A549 (cell line): ENCODE data around the gene NLRC5. TPM values are rescaled to one million over a fixed set of nuclear protein-coding genes. Genes with fewer than 3 reads are reported as not detected.
"Not testable (repeated sequence)": the region's sequence is repeated elsewhere in the genome, so short reads cannot be mapped to it uniquely, and the experiment has no call there.

Experiments used
- ATAC-seq, 2 experiments: fragments of 200-7000 bp in 1 of 2; fragments of >200 bp in 1 of 2; cut with Nextera tagmentation in 1 of 2; cut with Tn5 transposase in 1 of 2; 3 replicates each; pipeline versions ENCODE4 v1.8.0 to v1.9.1; 2018 to 2020; ENCODE audit warnings: mild to moderate bottlenecking in 1 of 2, moderate library complexity in 1 of 2
- CTCF ChIA-PET: fragments of 300-600 bp; sonication (Branson Sonifier 250); formaldehyde crosslinking; extraction: SDS; loops from one replicate; lab custom pipeline; 2021; ENCODE audit warnings: antibody characterized with exemption, inconsistent platforms; lab: Yijun Ruan, JAX
- POLR2A ChIA-PET: fragments of 350-600 bp; formaldehyde crosslinking; extraction: SDS; loops from one replicate; lab custom pipeline; 2021; ENCODE audit warnings: antibody characterized with exemption, inconsistent platforms; lab: Yijun Ruan, JAX
- DNase-seq, 2 experiments: peaks; one replicate each; pipeline versions ENCODE4 v3.0.0 to v3.0.0-alpha.2; 2011 to 2016; ENCODE audit warnings: low read depth in 1 of 2, low spot score in 1 of 2
- FAIRE-seq: peaks from 2 replicates; lab custom pipeline; 2011; peaks lifted over from hg19 to GRCh38; lab: Jason Lieb, UNC
- H3K27ac ChIP-seq, 2 experiments: fragments of >200 bp; sonication (Bioruptor Twin); formaldehyde crosslinking; 3 replicates each; pipeline ENCODE4 v1.5.1; 2016 to 2017
- H3K4me1 ChIP-seq: fragments of >200 bp; sonication (Bioruptor Twin); formaldehyde crosslinking; 3 replicates; pipeline ENCODE4 v1.6.1; 2016
- H3K4me2 ChIP-seq: fragments of >200 bp; sonication (Bioruptor Twin); formaldehyde crosslinking; 3 replicates; pipeline ENCODE4 v1.6.1; 2016
- H3K4me3 ChIP-seq: fragments of >200 bp; sonication (Bioruptor Twin); formaldehyde crosslinking; 3 replicates; pipeline ENCODE4 v1.5.1; 2016
- H3K9me3 ChIP-seq: fragments of >200 bp; sonication (Bioruptor Twin); formaldehyde crosslinking; 3 replicates; pipeline ENCODE4 v1.6.1; 2016
- BHLHE40 ChIP-seq: IDR thresholded peaks from 2 replicates; pipeline ENCODE4 v1.6.1; 2012; ENCODE audit warnings: low read depth, low read length, inconsistent platforms
- CBX8 ChIP-seq: fragments of 200-600 bp; sonication (generic); IDR thresholded peaks from 2 replicates; pipeline ENCODE4 v1.6.1; 2016
- CEBPB ChIP-seq, 2 experiments: fragments of >200 bp in 1 of 2; sonication (Bioruptor Twin) in 1 of 2; formaldehyde crosslinking in 1 of 2; IDR thresholded peaks; 2 replicates each; pipeline ENCODE4 v1.6.1; 2012 to 2016
- CHD4 ChIP-seq: fragments of 200-600 bp; sonication (generic); IDR thresholded peaks from 2 replicates; pipeline ENCODE4 v1.6.1; 2016; ENCODE audit warnings: antibody characterized with exemption, mild to moderate bottlenecking, borderline replicate concordance
- EHF ChIP-seq: fragments of 250-450 bp; sonication (Bioruptor Pico); IDR thresholded peaks from 2 replicates; pipeline ENCODE4 v1.5.0; 2020; ENCODE audit warnings: mild to moderate bottlenecking
- FOSB ChIP-seq: fragments of 250-450 bp; sonication (Bioruptor Pico); IDR thresholded peaks from 2 replicates; pipeline ENCODE4 v1.5.0; 2020; ENCODE audit warnings: mild to moderate bottlenecking, moderate library complexity
- HDAC2 ChIP-seq: fragments of 200-600 bp; sonication (generic); IDR thresholded peaks from 2 replicates; pipeline ENCODE4 v1.6.1; 2016
- HEYL ChIP-seq: fragments of 250-450 bp; sonication (Bioruptor Pico); IDR thresholded peaks from 2 replicates; pipeline ENCODE4 v1.8.0; 2021; ENCODE audit warnings: mild to moderate bottlenecking, moderate library complexity
- KDM5A ChIP-seq: fragments of 200-600 bp; sonication (generic); IDR thresholded peaks from 2 replicates; pipeline ENCODE4 v1.6.1; 2016; ENCODE audit warnings: antibody characterized with exemption, mild to moderate bottlenecking
- MAFK ChIP-seq: fragments of 450-650 bp; IDR thresholded peaks from 2 replicates; pipeline ENCODE4 v1.6.1; 2014; ENCODE audit not compliant: partially characterized antibody
- NPAS2 ChIP-seq: fragments of 250-450 bp; sonication (Bioruptor Pico); IDR thresholded peaks from 2 replicates; pipeline ENCODE4 v1.8.0; 2022; ENCODE audit warnings: mild to moderate bottlenecking, moderate library complexity, borderline replicate concordance
- RARB ChIP-seq: fragments of 250-450 bp; sonication (Bioruptor Pico); IDR thresholded peaks from 2 replicates; pipeline ENCODE4 v1.8.0; 2021; ENCODE audit warnings: mild to moderate bottlenecking, moderate library complexity
- SMC3 ChIP-seq: fragments of >200 bp; sonication (Bioruptor Twin); formaldehyde crosslinking; IDR thresholded peaks from 3 replicates; pipeline ENCODE4 v1.6.1; 2018; ENCODE audit warnings: inconsistent platforms
- SREBF2 ChIP-seq: fragments of 450-650 bp; IDR thresholded peaks from 2 replicates; pipeline ENCODE4 v1.6.1; 2014; ENCODE audit warnings: mild to moderate bottlenecking, moderate library complexity
- TP53 ChIP-seq: fragments of 250-450 bp; sonication (Bioruptor Pico); IDR thresholded peaks from 2 replicates; pipeline ENCODE4 v1.5.0; 2021; ENCODE audit warnings: mild to moderate bottlenecking, moderate library complexity
- ZSCAN20 ChIP-seq: fragments of 250-450 bp; sonication (Bioruptor Pico); IDR thresholded peaks from 2 replicates; pipeline ENCODE4 v1.8.0; 2022; ENCODE audit warnings: mild to moderate bottlenecking, moderate library complexity
- WGBS: methylation state at CpG from one replicate; pipeline ENCODE4 v1.1.6; 2017; ENCODE audit errors: missing lambda C conversion rate; 5-methylcytosine and 5-hydroxymethylcytosine counted together
- polyA plus RNA-seq, 4 experiments: library from polyadenylated mRNA; depleted of rRNA in 3 of 4; stranded (reverse); fragments of >200 nt; fragmentation: RNase III in 1 of 4; extraction: RNeasy Plus Mini Kit Qiagen cat#74134 plus additional on column Dnase treatment in 1 of 4; gene quantifications; 2 replicates in 3 of 4; 3 replicates in 1 of 4; pipeline ENCODE4 v1.2.3, GENCODE V29; 2011 to 2017
- TF ChIP-seq, protein P1 (sequence below): fragments of >200 bp; sonication (Bioruptor Twin); formaldehyde crosslinking; IDR thresholded peaks from 2 replicates; pipeline ENCODE4 v1.6.1; 2016
- TF ChIP-seq, protein P2 (sequence below): fragments of >200 bp; sonication (Bioruptor Twin); formaldehyde crosslinking; IDR thresholded peaks from 3 replicates; pipeline ENCODE4 v1.5.1; 2016
- TF ChIP-seq, protein P3 (sequence below): fragments of 450-650 bp; IDR thresholded peaks from 2 replicates; pipeline ENCODE4 v1.6.1; 2014; ENCODE audit warnings: antibody characterized with exemption
- TF ChIP-seq, protein P4 (sequence below): fragments of 150-350 bp; IDR thresholded peaks from 2 replicates; pipeline ENCODE4 v1.6.1; 2014; ENCODE audit warnings: low read depth, mild to moderate bottlenecking, low read length

NLRC5 gene
- polyA plus RNA-seq, 2 of the 4 experiments (the other 2 are of a cell fraction), result 2.5 to 3.6 TPM

DNA sequence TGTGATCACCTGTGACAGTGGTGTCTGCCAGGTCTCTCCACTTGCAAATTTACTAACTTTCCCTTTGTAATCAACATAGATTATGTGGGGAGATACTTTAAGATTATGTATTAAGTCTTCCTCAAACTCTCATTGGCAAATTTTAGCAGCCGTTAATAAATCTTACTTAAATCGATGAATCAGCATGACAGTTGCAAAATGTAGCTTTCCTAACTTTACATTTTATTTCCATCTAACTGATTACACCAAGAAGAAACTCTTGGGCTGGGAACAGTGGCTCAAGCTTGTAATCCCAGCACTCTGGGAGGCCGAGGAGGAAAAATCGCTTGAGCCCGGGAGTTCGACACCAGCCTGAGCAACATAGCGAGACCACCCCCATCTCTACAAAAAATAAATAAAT, 79.7 kb downstream of the NLRC5 start:
- TF ChIP-seq EHF (CRISPR knock-in tag) (no peak), MAFK (peak; percentile 84)
- TF ChIP-seq, all 56 proteins: peak for 1
- no peaks in the 10 kb centered on the region for H3K9me3 ChIP-seq
- ChIA-PET CTCF (interaction anchor here (1.0 to 2.2 kb wide), 4 partner anchors 13 to 348 kb away, joined by 3 to 14 read pairs (median 4); partner anchors contain the start of gene CPNE2), POLR2A (no interaction called here)
- H3K27ac ChIP-seq, result no peak overlapping the region
- WGBS, result 93% methylated on average over 7 of the region's 7 CpGs
- H3K4me1 ChIP-seq, result peaks cover 18% of the 10 kb centered on the region
- DNase-seq, result no peak
- FAIRE-seq, result no peak
- H3K4me2 ChIP-seq, result no peak overlapping the region
- H3K4me3 ChIP-seq, result no peak overlapping the region
- no peak for ATAC-seq

DNA sequence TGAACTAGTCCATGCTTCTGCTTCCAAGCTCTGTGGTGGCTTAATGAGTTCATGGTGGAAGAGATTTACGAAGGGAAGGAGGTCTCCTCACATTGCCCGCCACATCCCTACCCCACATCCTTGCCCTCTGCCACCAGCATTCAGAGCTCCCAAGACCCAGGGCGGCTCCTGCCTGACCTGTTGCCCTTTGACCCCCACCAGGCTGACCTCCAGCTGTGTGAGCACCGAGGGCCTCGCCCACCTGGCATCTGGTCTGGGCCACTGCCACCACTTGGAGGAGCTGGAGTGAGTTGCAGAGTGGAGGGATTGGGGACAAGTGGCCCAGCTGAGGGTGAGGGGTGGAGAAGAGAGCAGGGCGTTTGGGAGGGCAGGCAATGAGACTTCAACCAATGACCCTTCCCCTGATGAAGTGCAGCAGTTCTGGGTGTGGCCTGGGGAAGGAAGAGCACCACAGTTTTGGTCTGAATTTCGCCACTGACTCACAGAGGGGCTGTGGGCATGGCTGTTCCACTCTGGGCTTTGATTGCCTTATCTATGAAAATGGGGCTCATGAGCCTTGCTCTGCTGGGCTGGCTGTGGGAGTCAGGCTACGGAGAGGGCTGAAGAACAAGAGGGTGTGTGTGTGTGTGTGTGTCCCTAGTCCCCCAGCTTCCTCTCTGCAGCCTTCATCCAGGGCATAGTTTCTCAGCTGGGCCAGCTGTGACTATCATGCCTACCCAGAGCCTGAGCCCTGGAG, 80.4 kb downstream of the NLRC5 start:
- WGBS, result 57% methylated on average over 8 of the region's 8 CpGs
- ChIA-PET CTCF (interaction anchor here (0.5 to 2.2 kb wide), 8 partner anchors 12 to 504 kb away, joined by 3 to 14 read pairs (median 4); partner anchors contain the start of gene CPNE2), POLR2A (no interaction called here)
- H3K9me3 ChIP-seq, result no peaks in the 10 kb centered on the region
- no peak overlapping the region for H3K4me2 ChIP-seq
- no peak overlapping the region for H3K27ac ChIP-seq
- no peak for FAIRE-seq
- H3K4me3 ChIP-seq, result no peak overlapping the region
- no peak for DNase-seq
- no peak for ATAC-seq
- TF ChIP-seq TP53 (CRISPR knock-in tag), result no peak
- no peak for TF ChIP-seq RARB (CRISPR knock-in tag)
- TF ChIP-seq CEBPB (IDR thresholded peaks at IDR 0.05), result no peak
- TF ChIP-seq KDM5A, result no peak
- no peak for TF ChIP-seq CBX8
- TF ChIP-seq, protein P1, sequence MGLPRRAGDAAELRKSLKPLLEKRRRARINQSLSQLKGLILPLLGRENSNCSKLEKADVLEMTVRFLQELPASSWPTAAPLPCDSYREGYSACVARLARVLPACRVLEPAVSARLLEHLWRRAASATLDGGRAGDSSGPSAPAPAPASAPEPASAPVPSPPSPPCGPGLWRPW, result no peak
- no peak for TF ChIP-seq MAFK
- TF ChIP-seq, protein P2, sequence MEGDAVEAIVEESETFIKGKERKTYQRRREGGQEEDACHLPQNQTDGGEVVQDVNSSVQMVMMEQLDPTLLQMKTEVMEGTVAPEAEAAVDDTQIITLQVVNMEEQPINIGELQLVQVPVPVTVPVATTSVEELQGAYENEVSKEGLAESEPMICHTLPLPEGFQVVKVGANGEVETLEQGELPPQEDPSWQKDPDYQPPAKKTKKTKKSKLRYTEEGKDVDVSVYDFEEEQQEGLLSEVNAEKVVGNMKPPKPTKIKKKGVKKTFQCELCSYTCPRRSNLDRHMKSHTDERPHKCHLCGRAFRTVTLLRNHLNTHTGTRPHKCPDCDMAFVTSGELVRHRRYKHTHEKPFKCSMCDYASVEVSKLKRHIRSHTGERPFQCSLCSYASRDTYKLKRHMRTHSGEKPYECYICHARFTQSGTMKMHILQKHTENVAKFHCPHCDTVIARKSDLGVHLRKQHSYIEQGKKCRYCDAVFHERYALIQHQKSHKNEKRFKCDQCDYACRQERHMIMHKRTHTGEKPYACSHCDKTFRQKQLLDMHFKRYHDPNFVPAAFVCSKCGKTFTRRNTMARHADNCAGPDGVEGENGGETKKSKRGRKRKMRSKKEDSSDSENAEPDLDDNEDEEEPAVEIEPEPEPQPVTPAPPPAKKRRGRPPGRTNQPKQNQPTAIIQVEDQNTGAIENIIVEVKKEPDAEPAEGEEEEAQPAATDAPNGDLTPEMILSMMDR, result no peak
- no peak for TF ChIP-seq SMC3
- no peak for TF ChIP-seq CHD4
- TF ChIP-seq BHLHE40, result no peak
- TF ChIP-seq, all 56 proteins: peak for 0
- H3K4me1 ChIP-seq, result peaks cover 18% of the 10 kb centered on the region

DNA sequence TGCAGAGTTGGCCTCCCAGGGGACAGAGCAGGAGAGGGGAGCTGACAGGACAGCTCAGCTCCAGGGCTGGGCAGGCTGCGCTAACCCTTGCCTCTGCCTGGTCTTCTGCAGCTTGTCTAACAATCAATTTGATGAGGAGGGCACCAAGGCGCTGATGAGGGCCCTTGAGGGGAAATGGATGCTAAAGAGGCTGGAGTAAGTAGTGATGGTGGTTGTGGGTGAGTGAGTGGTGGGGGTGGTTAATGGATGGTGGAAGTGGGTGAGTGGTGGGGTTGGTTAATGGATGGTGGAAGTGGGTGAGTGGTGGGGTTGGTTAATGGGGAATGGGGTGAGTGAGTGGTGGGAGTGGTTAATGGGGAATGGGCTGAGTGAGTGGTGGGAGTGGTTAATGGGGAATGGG, 81.1 kb downstream of the NLRC5 start:
- WGBS, result 93% methylated on average over 2 of the region's 2 CpGs
- Histone ChIP-seq H3K27ac (no peak overlapping the region), H3K4me2 (no peak overlapping the region), H3K4me1 (peaks cover 18% of the 10 kb centered on the region), H3K9me3 (no peaks in the 10 kb centered on the region), H3K4me3 (no peak overlapping the region)
- TF ChIP-seq NPAS2 (CRISPR knock-in tag), result no peak
- TF ChIP-seq, protein P3, sequence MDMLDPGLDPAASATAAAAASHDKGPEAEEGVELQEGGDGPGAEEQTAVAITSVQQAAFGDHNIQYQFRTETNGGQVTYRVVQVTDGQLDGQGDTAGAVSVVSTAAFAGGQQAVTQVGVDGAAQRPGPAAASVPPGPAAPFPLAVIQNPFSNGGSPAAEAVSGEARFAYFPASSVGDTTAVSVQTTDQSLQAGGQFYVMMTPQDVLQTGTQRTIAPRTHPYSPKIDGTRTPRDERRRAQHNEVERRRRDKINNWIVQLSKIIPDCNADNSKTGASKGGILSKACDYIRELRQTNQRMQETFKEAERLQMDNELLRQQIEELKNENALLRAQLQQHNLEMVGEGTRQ, result no peak
- TF ChIP-seq, protein P4, sequence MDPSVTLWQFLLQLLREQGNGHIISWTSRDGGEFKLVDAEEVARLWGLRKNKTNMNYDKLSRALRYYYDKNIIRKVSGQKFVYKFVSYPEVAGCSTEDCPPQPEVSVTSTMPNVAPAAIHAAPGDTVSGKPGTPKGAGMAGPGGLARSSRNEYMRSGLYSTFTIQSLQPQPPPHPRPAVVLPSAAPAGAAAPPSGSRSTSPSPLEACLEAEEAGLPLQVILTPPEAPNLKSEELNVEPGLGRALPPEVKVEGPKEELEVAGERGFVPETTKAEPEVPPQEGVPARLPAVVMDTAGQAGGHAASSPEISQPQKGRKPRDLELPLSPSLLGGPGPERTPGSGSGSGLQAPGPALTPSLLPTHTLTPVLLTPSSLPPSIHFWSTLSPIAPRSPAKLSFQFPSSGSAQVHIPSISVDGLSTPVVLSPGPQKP, result no peak
- TF ChIP-seq FOSB (CRISPR knock-in tag), result no peak
- TF ChIP-seq, protein P2, result no peak
- no peak for TF ChIP-seq HDAC2
- no peak for TF ChIP-seq ZSCAN20 (CRISPR knock-in tag)
- no peak for TF ChIP-seq HEYL
- TF ChIP-seq SREBF2, result no peak
- DNase-seq (no peak), ATAC-seq (no peak), FAIRE-seq (no peak)
- CTCF ChIA-PET, result interaction anchor here (0.5 to 2.2 kb wide), 4 partner anchors 14 to 230 kb away, joined by 4 to 14 read pairs (median 4); partner anchors contain the start of gene CPNE2
- POLR2A ChIA-PET, result no interaction called here

DNA sequence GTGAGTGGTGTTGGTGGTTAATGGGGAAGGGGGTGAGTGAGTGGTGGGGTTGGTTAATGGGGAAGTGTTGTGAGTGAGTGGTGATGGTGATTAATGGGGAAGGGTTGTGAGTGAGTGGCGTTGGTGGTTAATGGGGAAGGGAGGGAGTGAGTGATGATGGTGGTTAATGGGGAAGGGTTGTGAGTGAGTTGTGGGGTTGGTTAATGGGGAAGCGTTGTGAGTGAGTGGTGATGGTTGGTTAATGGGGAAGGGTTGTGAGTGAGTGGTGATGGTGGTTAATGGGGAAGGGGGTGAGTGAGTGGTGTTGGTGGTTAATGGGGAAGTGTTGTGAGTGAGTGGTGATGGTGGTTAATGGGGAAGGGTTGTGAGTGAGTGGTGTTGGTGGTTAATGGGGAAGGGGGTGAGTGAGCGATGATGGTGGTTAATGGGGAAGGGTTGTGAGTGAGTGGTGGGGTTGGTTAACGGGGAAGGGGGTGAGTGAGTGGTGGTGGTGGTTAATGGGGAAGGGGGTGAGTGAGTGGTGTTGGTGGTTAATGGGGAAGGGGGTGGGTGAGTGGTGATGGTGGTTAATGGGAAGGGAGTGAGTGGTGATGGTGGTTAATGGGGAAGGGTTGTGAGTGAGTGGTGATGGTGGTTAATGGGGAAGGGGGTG, 81.8 kb downstream of the NLRC5 start:
- WGBS, result 91% methylated on average over 3 of the region's 4 CpGs
- CTCF ChIA-PET, result interaction anchor here (1.4 to 3.4 kb wide), 2 partner anchors 13 to 21 kb away, joined by 7 to 31 read pairs; partner anchors contain the start of gene CPNE2
- H3K27ac ChIP-seq, H3K4me3 ChIP-seq, FAIRE-seq, POLR2A ChIA-PET, ATAC-seq, DNase-seq, H3K9me3 ChIP-seq: not testable (repeated sequence)
- H3K4me1 ChIP-seq, result peaks cover 18% of the 10 kb centered on the region
- peak overlapping the region; percentile 56; the same call in 2 of the 3 replicates for H3K4me2 ChIP-seq
